Endothelial cell (in vitro differentiated cells): ENCODE measurements around the gene UBAC1. TPM values are rescaled to one million over a fixed set of nuclear protein-coding genes. Genes with fewer than 3 reads are reported as not detected.

Experiments
- DNase-seq: peaks from one replicate; pipeline ENCODE4 v3.0.0; 2021; ENCODE audit warnings: low spot score
- H3K27ac Mint-ChIP-seq: one replicate; pipeline ENCODE4 v1.8.0; 2021; ENCODE audit warnings: mixed read lengths, inconsistent platforms; ENCODE audit not compliant: unreplicated experiment
- H3K27me3 Mint-ChIP-seq: one replicate; pipeline ENCODE4 v1.8.0; 2021; ENCODE audit warnings: mild to moderate bottlenecking, moderate library complexity, mixed read lengths, inconsistent platforms; ENCODE audit not compliant: unreplicated experiment
- H3K36me3 Mint-ChIP-seq: one replicate; pipeline ENCODE4 v1.8.0; 2021; ENCODE audit warnings: mild to moderate bottlenecking, low read depth, mixed read lengths, inconsistent platforms; ENCODE audit not compliant: unreplicated experiment
- H3K4me1 Mint-ChIP-seq: one replicate; pipeline ENCODE4 v1.8.0; 2021; ENCODE audit warnings: mild to moderate bottlenecking, mixed read lengths, inconsistent platforms; ENCODE audit not compliant: unreplicated experiment
- H3K4me3 Mint-ChIP-seq: one replicate; pipeline ENCODE4 v1.8.0; 2021; ENCODE audit warnings: mild to moderate bottlenecking, mixed read lengths, inconsistent platforms; ENCODE audit not compliant: unreplicated experiment
- H3K9me3 Mint-ChIP-seq: one replicate; pipeline ENCODE4 v1.8.0; 2021; ENCODE audit warnings: mixed read lengths, inconsistent platforms; ENCODE audit not compliant: unreplicated experiment
- CTCF ChIP-seq: fragments of 200-600 bp; sonication (generic); IDR thresholded peaks from one replicate; pipeline ENCODE4 v1.5.0; 2021; ENCODE audit warnings: antibody characterized with exemption; ENCODE audit not compliant: unreplicated experiment
- total RNA-seq: library from RNA; stranded (reverse); fragmentation: NEBNext Ultra II Directional; extraction: Animal tissue kit (Norgen Biotek cat#: 25700); gene quantifications from one replicate; pipeline ENCODE4 v1.2.1, GENCODE V29; 2021; ENCODE audit not compliant: unreplicated experiment

UBAC1 gene
- total RNA-seq, 1 donor from 2014 or later: 46.8 TPM

GRCh38 chr9:135903358-135903656 is 57.9 kb downstream of the UBAC1 start:
- H3K36me3 Mint-ChIP-seq: peaks cover 28% of the 10 kb centered on the region
- no peak for DNase-seq
- peaks cover 3% of the 10 kb centered on the region for H3K27me3 Mint-ChIP-seq
- TF ChIP-seq CTCF: no peak
- H3K27ac Mint-ChIP-seq: no peak overlapping the region
- H3K4me1 Mint-ChIP-seq: peaks cover 24% of the 10 kb centered on the region
- no peak overlapping the region for H3K4me3 Mint-ChIP-seq
- no peaks in the 10 kb centered on the region for H3K9me3 Mint-ChIP-seq

- H3K27ac Mint-ChIP-seq: no peak overlapping the region
- H3K4me1 Mint-ChIP-seq: peaks cover 24% of the 10 kb centered on the region
- no peak for TF ChIP-seq CTCF
- no peak overlapping the region for H3K4me3 Mint-ChIP-seq
- H3K9me3 Mint-ChIP-seq: no peaks in the 10 kb centered on the region
- H3K36me3 Mint-ChIP-seq: peaks cover 28% of the 10 kb centered on the region
- DNase-seq: no peak
- peaks cover 3% of the 10 kb centered on the region for H3K27me3 Mint-ChIP-seq
Measured at GRCh38 chr9:135902655-135903357, 58.4 kb downstream of the UBAC1 start.

- H3K36me3 Mint-ChIP-seq: peaks cover 28% of the 10 kb centered on the region
- no peak for DNase-seq
- no peak overlapping the region for H3K27ac Mint-ChIP-seq
- no peaks in the 10 kb centered on the region for H3K9me3 Mint-ChIP-seq
- H3K4me3 Mint-ChIP-seq: no peak overlapping the region
- TF ChIP-seq CTCF: no peak
- peaks cover 3% of the 10 kb centered on the region for H3K27me3 Mint-ChIP-seq
- peaks cover 24% of the 10 kb centered on the region for H3K4me1 Mint-ChIP-seq
Measured at GRCh38 chr9:135901826-135902225, 59.3 kb downstream of the UBAC1 start.

DNA sequence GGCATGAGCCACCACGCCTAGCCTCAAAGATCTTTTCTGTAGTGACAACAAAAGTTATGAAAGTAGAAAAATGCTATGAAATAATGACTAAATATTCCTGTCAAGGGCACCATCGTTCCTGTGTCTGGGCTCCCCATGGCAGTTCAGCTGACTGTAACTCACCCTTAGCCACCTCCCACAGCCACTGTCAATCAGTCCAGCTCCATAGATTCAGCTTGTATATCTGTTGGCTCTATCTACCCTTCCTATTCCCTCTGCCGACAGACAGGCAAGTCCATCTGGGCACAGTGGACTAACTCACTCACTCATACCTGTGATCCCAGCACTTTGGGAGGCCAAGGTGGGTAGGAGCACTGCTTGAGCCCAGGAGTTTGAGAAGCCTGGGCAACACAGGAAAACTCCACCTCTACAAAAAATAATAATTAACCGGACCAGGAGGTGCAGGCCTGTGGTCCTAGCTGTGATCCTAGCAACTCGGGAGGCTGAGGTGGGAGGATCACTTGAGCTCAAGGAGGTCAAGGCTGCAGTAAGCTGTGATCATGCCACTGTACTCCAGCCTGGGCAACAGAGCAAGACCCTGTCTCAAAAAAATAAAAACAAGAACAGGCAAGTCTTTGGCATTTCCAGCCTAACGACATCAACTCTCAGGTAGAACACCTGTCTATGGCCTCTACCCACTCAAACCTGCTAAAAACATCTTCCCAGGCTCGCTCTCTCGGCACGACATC is 60.0 kb downstream of the UBAC1 start:
- Mint-ChIP-seq H3K27me3 (peaks cover 1% of the 10 kb centered on the region), H3K4me3 (no peak overlapping the region), H3K27ac (no peak overlapping the region), H3K36me3 (peaks cover 26% of the 10 kb centered on the region), H3K4me1 (peaks cover 23% of the 10 kb centered on the region), H3K9me3 (no peaks in the 10 kb centered on the region)
- no peak for DNase-seq
- no peak for TF ChIP-seq CTCF
